Hypothalamus (tissue), 51 donors: ENCODE data around the gene CCR7.

Experiments used
- DNase-seq, 51 donors: peaks; one replicate each; lab custom pipeline; 2025; lab: John Stamatoyannopoulos, UW

CCR7 gene, protein sequence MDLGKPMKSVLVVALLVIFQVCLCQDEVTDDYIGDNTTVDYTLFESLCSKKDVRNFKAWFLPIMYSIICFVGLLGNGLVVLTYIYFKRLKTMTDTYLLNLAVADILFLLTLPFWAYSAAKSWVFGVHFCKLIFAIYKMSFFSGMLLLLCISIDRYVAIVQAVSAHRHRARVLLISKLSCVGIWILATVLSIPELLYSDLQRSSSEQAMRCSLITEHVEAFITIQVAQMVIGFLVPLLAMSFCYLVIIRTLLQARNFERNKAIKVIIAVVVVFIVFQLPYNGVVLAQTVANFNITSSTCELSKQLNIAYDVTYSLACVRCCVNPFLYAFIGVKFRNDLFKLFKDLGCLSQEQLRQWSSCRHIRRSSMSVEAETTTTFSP

DNA sequence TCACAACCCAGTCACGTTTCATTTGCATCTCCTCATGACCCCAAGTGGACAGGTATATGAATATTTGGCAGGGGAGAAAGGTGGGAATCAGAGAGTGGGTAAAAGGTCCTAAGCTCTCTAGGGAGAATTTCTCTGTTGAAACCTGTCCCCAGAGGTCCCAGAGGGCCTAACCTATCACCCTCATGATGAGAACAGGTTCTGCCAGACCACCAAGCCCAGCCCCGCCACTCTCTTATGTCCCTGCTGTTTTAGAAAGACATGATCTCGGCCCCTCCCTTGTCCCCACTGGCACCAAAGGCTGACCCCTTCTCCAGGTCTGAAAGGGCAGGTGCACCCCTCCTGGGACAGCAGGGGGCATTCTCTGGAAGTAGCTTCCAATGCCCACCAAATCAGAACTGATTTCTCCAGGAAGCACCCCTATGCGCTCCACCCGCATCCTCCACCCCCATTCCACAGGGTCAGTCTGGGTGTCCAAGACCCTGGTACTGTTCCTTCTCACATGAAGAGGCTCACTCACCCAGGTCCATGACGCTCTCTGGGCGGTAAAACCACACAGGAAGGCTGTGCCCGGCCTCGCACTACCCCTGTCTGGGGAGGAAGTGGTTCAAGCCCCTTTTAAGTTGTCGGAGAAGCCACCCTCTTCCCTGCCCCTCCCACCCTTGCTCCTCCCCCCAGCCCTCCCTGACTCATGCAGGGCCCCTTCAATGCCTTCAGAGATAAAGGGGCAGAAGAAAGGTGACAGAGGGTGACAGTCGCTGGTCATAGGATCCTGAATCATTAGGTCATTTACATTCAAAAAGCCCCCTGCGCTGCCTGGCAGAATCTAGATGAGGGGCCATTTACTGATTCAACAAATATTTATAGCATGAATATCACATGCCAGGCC, at the start of gene CCR7:
Gene CCR7, minus strand, starts transcription at position 590 of the 886 bp plus-strand sequence. Its CDS starts 63 bp downstream, at position 527.
- DNase-seq: no peak

- no peak for DNase-seq
Measured at GRCh38 chr17:40614431-40615067, 49.3 kb upstream of the CCR7 start.

GRCh38 chr17:40613467-40614154, 48.3 kb upstream of the CCR7 start:
- DNase-seq: no peak

DNA sequence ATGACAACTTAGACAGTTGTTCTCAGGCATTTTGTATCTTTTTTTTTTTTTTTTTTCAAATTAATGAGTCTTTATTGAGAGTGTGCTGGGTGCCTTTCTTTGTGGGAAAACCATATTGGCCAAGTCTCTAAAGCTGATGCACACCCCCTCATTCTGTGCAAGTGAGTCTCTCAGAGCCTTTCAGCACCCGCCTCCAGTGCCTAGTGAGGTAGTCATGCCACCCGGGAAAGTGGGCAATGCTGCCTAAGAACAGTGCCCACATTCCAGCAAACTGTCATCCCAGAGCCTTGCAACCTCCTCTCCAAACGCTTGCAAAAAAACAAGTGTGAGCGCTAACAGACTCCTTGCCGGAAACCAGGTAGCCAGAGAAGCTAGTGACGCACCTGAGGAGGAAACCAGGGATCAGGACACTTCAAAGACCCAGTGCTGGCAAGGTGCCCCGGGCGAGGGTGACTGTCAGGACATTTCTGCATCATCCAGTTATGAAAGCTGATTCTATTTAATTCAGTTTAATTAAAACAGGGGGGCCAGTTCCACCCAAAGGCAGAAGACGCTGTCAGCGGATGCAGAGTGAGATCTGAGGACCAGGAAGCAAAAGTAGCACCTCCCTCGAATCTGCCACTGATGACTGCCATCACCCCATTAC, 47.5 kb upstream of the CCR7 start:
- DNase-seq: peak in 2 of 51 donors; percentile 27 to 67

GRCh38 chr17:40611840-40612474, 46.7 kb upstream of the CCR7 start:
- DNase-seq: peak in 1 of 51 donors; percentile 22

DNA sequence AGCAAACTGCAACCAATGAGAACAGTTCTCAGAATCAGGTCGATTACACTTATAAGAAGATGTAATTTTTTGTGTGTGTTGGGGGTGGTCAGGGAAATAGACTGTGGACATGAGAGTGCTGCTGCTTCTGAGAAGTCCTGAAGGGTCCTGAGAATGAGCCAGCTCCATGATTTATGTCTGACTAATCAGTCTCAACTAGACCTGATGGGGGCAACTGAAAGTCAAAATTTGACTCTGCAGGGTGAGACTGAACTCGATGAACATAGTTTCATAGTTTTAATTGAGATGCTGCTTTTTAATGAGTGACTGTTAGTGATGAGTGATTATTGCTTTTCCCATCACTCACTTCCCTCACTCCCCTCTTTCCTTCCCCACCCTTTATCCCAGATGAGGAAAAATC, 45.1 kb upstream of the CCR7 start:
- no peak for DNase-seq

DNA sequence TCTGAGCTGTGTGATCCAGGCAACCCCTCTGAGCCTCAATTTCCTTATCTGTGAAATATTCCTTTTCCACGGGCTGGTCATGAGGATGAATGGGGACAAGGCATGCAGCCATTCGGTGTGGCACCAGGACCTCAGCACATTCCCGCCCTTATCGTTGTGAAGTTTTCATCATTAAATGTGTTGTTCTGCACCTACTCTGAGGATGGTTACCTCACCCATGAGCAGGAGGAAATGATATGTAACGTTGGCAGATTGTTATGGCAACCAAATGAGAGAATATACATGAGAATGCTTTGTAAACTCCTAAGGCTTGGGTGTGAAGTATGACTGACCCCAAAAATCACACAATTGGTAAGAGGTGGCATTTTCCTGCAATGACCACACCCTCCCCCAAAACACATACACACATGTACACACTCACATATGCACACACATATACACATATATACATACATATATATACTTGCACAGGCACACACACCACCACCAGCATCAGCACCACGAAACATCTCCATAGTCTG, 42.8 kb upstream of the CCR7 start:
- DNase-seq: no peak

DNA sequence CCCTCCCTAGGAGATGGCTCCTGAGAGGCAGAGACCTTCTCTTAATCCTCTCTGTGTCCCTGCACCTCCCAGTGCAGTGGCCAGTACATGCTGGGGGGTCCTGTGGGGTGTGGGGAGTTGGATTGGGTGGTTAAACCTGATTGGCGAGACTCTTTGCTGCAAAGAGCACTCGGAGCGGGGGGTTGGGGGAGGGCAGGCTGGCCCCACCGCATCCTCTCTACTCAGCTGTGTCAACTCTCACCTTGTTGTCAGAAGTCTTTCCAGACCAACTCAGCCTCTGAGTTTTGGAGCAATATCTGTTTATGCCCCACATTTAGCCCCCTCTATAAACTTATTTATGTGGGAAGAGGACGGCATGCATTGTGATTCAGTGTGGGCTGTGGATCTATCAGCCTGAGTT, 42.4 kb upstream of the CCR7 start:
- DNase-seq: no peak

DNA sequence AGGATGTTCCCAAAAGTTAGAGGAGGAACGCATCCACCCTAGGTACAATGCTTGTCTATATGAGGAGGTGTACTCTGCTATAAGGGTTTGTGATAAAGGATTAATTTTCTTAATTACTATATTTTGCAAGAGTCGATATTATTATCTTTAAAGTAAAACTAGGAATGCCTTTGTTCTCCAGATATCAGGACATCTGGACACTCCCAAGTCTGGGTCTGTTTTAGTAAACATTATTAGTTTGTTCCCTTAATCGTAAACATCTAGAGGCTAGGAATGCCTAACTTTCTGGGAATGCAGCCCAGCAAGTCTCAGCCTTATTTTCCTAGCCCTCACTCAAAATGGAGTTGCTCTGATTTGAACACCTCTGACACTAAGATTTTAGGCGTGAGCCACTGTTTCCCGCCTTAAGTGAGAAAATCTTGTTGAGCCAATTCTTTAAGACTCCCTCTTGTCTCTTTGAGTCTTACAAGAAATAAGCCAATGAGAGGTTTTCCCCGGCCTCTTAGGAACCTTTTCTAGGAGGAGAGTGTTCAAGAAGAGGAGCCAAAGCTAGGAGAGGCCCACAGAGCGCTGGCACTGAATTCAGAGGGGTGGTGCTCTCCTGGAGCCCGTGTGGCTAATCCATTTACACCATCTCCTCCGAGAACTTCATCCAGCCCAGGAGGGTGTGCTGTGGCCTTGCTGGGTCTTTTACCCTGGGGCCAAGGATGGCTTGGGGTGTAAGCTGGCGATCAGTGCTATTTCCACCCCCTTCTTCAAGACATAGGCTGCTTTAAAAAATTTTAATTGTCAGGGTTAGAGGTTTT, 41.5 kb upstream of the CCR7 start:
- no peak for DNase-seq

- DNase-seq: no peak
Measured at GRCh38 chr17:40605306-40605705, 40.0 kb upstream of the CCR7 start.

- no peak for DNase-seq
Measured at GRCh38 chr17:40604327-40605080, 39.2 kb upstream of the CCR7 start.

GRCh38 chr17:40602445-40603443, 37.5 kb upstream of the CCR7 start:
- no peak for DNase-seq

GRCh38 chr17:40600486-40601046, 35.3 kb upstream of the CCR7 start:
- DNase-seq: no peak

DNA sequence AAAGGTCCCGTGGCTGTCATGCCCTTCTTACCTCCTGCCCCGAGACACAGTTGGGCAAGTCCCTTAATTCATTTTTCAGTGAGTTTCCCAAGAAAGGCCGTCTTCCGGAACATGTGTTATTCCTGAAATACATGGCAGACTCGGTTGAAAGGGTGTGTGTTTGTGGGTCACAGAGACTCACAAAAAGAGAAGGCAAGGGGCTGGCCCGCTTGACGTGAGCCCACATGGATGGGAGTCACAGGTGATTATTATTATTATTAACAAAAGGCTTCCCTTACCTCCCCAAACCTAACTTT, 34.1 kb upstream of the CCR7 start:
- DNase-seq: no peak

DNA sequence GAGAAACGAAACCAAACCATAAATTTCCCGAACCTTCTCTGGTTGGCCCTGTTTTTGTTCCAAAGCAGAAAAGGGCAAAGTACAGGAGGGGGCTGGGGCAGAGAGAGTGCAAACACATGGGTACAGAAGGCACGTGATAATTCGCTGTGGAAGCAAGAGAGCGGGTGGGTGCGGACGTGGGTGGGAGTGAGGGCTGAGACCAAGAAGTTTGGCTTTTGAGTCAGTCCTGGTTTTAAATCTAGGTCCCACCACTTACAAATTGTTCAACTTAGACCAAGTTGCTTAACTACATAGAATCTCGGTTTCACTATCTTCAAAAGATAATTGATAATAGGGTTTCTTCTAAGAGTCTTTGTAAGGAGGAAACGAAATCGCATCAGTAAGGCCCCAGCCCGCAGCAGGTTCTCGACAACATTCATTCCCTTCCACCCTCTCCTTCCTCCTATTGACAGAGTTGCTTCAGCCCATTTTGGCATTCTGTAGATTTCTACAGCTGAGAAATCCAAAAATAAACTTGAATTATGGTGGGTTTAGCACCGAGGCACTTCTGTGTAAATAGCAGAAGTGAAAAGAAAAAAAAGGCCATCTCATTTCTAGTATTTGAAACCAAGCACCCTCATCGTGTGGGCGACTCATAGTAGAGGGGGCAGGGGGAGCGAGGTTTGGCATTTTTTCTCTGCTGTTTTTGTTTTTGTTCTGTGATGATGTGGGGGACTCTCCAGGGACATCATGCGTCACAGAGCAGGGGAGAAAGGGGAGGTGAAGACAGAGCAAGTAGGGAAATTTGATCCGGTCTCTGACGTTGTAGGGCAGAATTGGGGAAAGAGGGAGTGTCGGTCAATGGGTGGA, 33.6 kb upstream of the CCR7 start:
- DNase-seq: no peak

GRCh38 chr17:40598301-40598618, 33.0 kb upstream of the CCR7 start:
- DNase-seq: no peak
